ENCODE results near the gene PSMD1.
A peak's percentile ranks its signal among the peaks of the same experiment; 100 is the strongest.

The PSMD1 gene

GRCh38 chr2:231036131-231036530 is 20.5 kb upstream of the PSMD1 start:
- DNase-seq = no peak

DNA sequence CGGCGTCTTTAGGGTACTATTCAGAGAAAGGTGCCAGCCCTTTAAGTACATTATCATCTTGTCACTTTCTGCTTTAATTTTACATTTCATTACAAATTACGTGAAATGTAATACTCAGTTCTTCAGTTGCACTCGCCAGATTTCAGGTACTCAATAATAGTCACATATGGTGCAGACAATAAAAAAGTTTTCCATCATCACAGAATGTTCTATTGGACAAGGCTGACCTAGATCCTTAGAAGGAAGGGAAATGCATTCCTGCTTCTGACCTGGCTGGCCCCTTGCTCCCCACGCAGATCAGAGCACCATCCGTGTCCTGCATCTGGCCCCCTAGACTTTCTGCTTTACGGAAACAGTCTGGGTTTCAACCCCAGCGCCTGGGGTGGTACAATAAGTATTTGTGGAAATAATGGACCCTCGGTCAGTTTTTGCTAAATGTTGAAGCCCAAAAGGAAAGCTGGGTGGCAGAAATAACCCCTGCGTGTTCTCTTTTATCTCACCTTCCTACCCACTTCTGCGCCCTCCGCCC is 20.0 kb upstream of the PSMD1 start:
- DNase-seq = no peak

GRCh38 chr2:231037202-231037730 is 19.4 kb upstream of the PSMD1 start, which contains the start of gene C2orf72:
C2orf72 (plus strand) TSS chr2:231037523; CDS start chr2:231037566, 43 bp downstream.
- no peak for DNase-seq

- DNase-seq = peak; percentile 16
These were observed 18.8 kb upstream of the PSMD1 start for GRCh38 chr2:231037731-231038482.

DNA sequence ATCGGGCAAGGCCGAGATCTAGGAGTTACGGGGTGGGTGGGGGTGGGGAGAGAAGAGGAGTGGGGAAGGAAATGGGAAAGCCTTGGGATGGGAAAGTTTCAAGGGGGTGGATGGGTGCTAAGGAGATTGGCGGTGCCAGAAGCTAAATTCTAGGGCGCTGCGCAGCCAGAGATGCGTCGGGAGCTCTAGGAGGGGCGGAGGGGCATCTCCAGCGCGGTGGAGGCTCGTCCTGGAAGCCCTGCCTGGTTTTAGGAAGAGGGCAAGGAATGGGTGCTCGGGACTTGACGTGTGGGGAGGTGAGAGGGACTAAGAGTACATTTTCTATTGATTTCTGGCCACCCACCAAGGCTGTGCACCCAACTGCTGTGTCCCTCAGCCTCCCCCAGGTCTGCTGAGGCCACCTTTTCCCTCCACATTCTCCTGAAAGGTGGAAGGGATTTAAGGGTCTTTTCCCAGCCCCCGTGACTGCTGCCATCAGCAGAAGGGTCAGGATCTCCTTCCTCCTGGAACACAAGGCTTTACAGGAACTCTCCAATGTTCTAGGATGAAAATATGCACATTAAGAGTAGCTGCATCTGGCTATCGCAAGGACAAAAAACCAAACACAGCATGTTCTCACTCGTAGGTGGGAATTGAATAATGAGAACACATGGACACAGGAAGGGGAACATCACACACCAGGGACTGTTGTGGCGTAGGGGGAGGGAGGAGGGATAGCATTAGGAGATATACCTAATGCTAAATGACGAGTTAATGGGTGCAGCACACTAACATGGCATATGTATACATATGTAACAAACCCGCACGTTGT is 18.0 kb upstream of the PSMD1 start:
- DNase-seq = no peak

- no peak for DNase-seq
These were observed 17.4 kb upstream of the PSMD1 start for GRCh38 chr2:231039294-231039664.

DNA sequence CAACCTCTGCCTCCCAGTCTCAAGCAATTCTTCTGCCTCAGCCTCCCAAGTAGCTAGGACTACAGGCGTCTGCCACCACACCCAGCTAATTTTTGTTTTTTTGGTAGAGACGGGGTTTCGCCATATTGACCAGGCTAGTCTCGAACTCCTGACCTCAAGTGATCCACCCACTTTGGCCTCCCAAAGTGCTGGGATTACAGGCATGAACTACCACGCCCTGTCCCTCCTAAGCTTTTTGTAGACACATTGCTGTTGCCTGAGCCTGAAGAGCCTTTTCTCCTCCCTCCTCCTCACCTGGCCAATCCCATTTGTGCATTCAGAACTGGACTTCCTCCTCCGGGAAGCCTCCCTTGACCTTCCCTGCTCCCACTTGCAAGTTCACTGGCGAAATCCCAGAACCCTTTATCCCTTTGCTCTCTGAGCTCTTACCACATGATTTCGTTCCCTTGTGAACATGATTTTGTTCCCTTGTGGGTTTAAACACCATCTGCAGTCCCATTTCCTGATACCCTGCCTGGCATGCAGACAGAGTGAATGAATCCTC is 16.8 kb upstream of the PSMD1 start:
- no peak for DNase-seq

GRCh38 chr2:231041061-231041689 is 15.5 kb upstream of the PSMD1 start:
- DNase-seq = no peak

DNA sequence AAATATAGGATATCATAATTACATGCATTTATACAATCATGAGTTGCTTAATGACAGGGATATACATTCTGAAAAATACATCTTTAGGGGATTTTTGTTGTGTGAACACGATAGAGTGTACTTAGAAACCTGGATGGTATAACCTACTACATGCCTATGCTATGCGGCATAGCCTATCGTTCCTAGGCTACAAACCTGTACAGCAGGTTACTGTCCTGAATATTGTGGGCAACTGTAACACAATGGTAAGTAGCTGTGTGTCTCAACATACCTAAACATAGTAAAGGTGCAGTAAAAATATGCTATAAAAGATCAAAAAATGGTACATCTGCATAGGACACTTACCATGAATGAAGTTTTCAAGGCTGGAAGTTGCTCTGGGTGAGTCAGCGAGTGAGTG is 12.9 kb upstream of the PSMD1 start:
- DNase-seq = no peak

- DNase-seq = no peak
These were observed 9.8 kb upstream of the PSMD1 start for GRCh38 chr2:231046916-231047273.

DNA sequence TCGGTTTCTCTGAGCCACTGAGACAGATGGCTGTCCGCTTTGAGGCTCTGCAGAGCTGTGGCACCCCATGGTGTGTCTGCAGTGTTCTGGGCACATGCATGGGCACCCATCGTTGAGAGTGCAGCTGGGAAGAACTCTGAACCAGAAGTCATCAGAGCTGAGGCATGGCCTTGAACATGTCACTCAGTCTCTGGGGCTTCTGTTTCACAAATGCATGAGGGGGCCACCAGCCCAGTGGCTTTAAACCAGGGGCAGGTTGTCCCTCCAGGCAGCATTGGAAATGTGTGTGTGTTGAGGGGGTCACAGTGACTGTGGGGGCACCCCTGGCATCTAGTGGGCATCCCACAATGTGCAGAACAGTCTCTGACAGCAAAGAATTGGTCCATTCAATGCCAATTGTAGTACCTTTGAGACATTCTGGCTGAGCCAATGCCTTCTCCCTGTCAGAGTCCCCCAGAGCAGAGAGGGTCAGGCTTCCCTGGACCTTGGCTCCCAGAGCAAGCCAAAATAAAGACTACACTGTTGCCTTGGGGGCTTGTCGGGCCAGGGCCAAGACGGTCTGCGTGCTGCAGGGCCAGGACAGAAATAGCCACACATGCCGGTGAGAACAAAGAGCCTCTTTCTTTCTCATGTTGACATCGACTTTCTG is 9.3 kb upstream of the PSMD1 start:
- DNase-seq = no peak

DNA sequence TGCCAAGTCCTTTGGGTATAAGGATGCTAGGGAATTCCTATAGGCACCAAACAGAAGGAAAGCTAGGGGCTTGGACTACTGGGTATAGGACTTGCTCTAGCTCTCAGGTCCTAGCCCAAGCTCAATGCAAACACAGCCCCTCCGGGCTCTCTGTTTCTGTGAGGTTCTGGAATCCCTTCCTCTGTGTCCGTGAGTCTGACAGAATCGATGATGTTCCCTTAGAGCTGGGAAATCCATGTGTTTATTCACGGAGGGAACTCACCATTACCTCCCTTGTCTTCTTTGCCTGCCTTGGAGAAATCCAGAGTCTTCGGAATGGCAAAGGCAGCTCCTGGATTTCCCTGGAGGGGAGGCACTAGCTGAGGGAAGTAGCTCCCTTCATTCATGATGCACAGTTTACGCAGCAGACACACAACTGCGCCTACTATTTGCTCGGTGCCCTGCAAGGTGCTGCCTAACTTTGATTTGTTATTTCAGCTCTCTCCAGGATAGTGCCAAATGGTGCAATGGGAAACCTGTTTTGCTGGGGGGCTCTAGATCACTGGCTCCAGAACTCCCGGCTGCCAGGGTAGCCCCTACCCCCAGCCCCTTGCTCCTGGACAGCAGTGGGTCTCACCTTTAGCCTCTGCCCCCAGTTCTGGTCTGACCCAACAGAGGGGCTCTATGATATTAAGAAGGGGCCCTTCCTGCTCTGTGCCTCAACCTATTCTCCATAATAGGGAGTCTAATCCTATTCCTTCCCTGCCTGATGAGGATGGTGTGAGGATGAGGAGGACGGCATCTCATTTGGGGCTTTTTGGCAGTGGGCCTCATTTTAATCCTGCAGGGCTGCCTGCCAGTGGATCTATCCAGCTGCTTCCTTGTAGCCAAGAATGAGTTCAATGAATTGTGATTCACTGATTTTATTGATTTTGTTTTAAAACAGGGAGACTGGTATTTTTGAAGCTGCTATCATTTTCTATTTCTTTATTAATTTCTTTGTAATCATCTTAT is 8.4 kb upstream of the PSMD1 start:
- no peak for DNase-seq

GRCh38 chr2:231049286-231050017 is 7.2 kb upstream of the PSMD1 start:
- DNase-seq = no peak

- DNase-seq = no peak
These were observed 6.4 kb upstream of the PSMD1 start for GRCh38 chr2:231050018-231050901.

- no peak for DNase-seq
These were observed 5.6 kb upstream of the PSMD1 start for GRCh38 chr2:231051116-231051515.

DNA sequence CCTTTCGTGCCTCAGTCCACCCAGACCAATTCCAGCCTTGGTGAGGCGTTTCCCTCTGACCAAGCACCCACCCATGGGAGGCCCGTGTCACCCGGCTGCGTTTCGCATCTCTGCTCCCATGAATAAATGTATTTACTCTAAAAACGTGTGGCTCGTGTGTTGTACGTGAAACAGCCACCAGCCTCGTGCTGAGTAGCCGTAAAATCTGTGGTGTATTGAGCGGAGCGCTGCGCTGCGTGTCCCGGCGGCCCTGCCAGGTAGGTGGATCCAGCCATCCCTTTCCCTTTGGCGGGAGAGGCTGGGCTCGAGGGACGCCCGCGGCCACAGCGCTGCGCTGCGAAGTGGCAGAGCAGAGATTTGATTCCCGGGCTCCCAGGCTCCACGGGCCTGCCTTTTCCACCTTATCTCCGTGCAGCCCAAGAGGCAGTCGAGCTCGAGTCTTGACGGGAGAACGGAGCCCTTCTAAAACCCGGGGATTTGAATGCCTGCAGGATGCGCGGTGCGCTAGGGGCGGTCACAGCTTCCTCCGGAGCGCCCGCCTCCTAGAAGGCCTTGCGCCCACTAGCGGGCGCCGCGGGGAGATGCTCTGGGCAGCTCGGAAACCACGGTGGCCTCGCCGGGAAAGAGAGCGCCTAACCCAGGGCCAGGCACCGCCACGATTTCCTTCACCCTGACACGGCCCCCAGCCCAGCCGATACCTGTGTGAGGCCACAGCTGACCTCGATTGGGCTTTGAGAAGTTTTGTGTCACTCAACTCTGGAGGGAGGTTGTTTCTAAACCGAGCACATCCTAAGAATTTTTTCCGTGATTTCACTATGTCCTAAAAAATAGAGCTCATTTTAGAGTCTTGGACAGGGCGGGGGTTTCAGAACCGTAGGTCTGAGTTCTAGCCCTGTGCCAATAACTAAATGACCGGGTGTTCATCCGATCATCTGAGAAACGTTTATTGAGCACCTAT is 3.9 kb upstream of the PSMD1 start:
- DNase-seq = peak; percentile 84

DNA sequence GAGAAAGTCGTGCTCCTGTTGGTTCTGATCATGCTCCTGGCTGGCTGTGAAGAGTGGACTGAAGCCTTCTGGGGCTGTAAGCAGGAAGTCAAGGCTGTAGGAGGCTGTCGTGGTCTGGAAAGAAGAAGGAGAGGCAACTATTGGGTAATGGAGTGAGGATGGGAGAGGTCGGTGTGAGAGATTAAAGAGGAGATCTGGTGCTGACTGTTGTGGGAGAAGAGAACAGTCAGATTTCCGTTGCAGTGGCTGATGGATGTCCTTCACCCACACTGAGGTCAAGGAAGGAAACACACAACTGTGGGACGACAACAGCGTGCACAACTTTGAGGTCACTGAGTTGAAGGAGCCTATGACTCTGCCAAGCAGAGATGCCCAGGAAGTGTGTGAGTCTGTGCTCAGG is 2.8 kb upstream of the PSMD1 start:
- no peak for DNase-seq

DNA sequence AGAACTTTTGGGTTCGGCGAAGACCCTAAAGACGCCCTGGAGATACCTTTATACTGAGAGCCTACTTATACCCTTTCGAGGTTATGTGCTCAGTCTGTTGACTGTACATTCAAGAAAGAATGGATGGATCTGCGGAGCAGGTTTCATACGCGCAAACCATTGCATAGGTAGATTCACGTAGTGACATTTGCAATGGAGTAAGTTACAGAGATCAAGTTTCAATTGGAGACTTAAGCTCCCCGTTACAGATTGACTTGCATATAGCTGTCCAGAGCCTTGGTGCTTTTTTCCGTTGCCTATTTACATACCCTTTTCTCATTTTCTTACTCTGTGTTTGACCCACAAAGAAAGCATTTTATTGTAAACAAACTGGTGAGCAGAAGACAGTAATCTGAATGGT is 923 bp downstream of the PSMD1 start:
- DNase-seq = no peak
